NT2/D1 (cell line): ENCODE results near the gene CPNE9.

Source experiments
- DNase-seq: peaks from one replicate; pipeline ENCODE4 v3.0.0-alpha.2; 2011; ENCODE audit warnings: low read depth, low spot score
- H3K27me3 ChIP-seq: 2 replicates; pipeline ENCODE4 v1.6.0; 2011; ENCODE audit warnings: mild to moderate bottlenecking; ENCODE audit not compliant: insufficient read length, insufficient read depth
- H3K36me3 ChIP-seq: 2 replicates; pipeline ENCODE4 v1.6.1; 2011; ENCODE audit warnings: mild to moderate bottlenecking, low read length, mixed read lengths; ENCODE audit not compliant: insufficient read depth, insufficient read length
- H3K4me1 ChIP-seq: 2 replicates; pipeline ENCODE4 v1.5.1; 2011; ENCODE audit not compliant: insufficient read depth, insufficient read length
- H3K4me3 ChIP-seq: 2 replicates; pipeline ENCODE4 v1.5.1; 2011; ENCODE audit warnings: low read depth; ENCODE audit not compliant: insufficient read length
- H3K9ac ChIP-seq: 2 replicates; pipeline ENCODE4 v1.6.0; 2011; ENCODE audit warnings: low read depth; ENCODE audit not compliant: insufficient read length
- H3K9me3 ChIP-seq: 2 replicates; pipeline ENCODE4 v1.5.1; 2011; ENCODE audit warnings: mild to moderate bottlenecking, low read length; ENCODE audit not compliant: insufficient read depth
- SUZ12 ChIP-seq: IDR thresholded peaks from 2 replicates; pipeline ENCODE4 v1.6.1; 2011; ENCODE audit not compliant: insufficient read length, insufficient read depth; ENCODE audit errors: extremely low read depth
- YY1 ChIP-seq: IDR thresholded peaks from 2 replicates; pipeline ENCODE4 v1.6.1; 2011; ENCODE audit not compliant: insufficient read length, insufficient read depth
- ZNF274 ChIP-seq: IDR thresholded peaks from 2 replicates; pipeline ENCODE4 v1.6.1; 2011; ENCODE audit warnings: mild to moderate bottlenecking, low read depth, low read length

Gene CPNE9

GRCh38 chr3:9717563-9717962, 13.9 kb downstream of the CPNE9 start:
- Histone ChIP-seq H3K27me3 (no peaks in the 10 kb centered on the region), H3K4me3 (no peak overlapping the region), H3K9ac (no peak overlapping the region), H3K4me1 (no peaks in the 10 kb centered on the region), H3K36me3 (no peaks in the 10 kb centered on the region), H3K9me3 (no peaks in the 10 kb centered on the region)
- DNase-seq, result no peak
- TF ChIP-seq ZNF274 (no peak), SUZ12 (no peak), YY1 (no peak)

GRCh38 chr3:9718118-9718517, 14.5 kb downstream of the CPNE9 start:
- DNase-seq, result no peak
- Histone ChIP-seq H3K4me3 (no peak overlapping the region), H3K27me3 (no peaks in the 10 kb centered on the region), H3K36me3 (no peaks in the 10 kb centered on the region), H3K9me3 (no peaks in the 10 kb centered on the region), H3K4me1 (no peaks in the 10 kb centered on the region), H3K9ac (no peak overlapping the region)
- no peak for TF ChIP-seq ZNF274
- no peak for TF ChIP-seq SUZ12
- TF ChIP-seq YY1, result no peak

- DNase-seq, result no peak
- no peaks in the 10 kb centered on the region for H3K9me3 ChIP-seq
- no peak overlapping the region for H3K4me3 ChIP-seq
- no peaks in the 10 kb centered on the region for H3K27me3 ChIP-seq
- H3K9ac ChIP-seq, result no peak overlapping the region
- H3K36me3 ChIP-seq, result no peaks in the 10 kb centered on the region
- no peak for TF ChIP-seq SUZ12
- TF ChIP-seq YY1, result no peak
- no peak for TF ChIP-seq ZNF274
- H3K4me1 ChIP-seq, result peaks cover 2% of the 10 kb centered on the region
Measured at GRCh38 chr3:9721015-9721699, 17.5 kb downstream of the CPNE9 start.

GRCh38 chr3:9721700-9722060, 18.0 kb downstream of the CPNE9 start:
- TF ChIP-seq SUZ12 (no peak), ZNF274 (no peak), YY1 (no peak)
- Histone ChIP-seq H3K27me3 (no peaks in the 10 kb centered on the region), H3K4me3 (no peak overlapping the region), H3K36me3 (no peaks in the 10 kb centered on the region), H3K9me3 (no peaks in the 10 kb centered on the region), H3K9ac (no peak overlapping the region), H3K4me1 (peaks cover 2% of the 10 kb centered on the region)
- no peak for DNase-seq

- Histone ChIP-seq H3K36me3 (no peaks in the 10 kb centered on the region), H3K9ac (no peak overlapping the region), H3K4me1 (peaks cover 5% of the 10 kb centered on the region), H3K9me3 (no peaks in the 10 kb centered on the region), H3K4me3 (no peak overlapping the region), H3K27me3 (no peaks in the 10 kb centered on the region)
- DNase-seq, result no peak
- no peak for TF ChIP-seq YY1
- no peak for TF ChIP-seq SUZ12
- TF ChIP-seq ZNF274, result no peak
Measured at GRCh38 chr3:9725775-9726515, 22.3 kb downstream of the CPNE9 start.

- no peak overlapping the region for H3K9ac ChIP-seq
- H3K27me3 ChIP-seq, result no peaks in the 10 kb centered on the region
- peaks cover 5% of the 10 kb centered on the region for H3K4me1 ChIP-seq
- DNase-seq, result peak; percentile 50
- H3K4me3 ChIP-seq, result no peak overlapping the region
- no peaks in the 10 kb centered on the region for H3K9me3 ChIP-seq
- TF ChIP-seq YY1 (no peak), SUZ12 (no peak), ZNF274 (no peak)
- no peaks in the 10 kb centered on the region for H3K36me3 ChIP-seq
Measured at GRCh38 chr3:9727041-9727595, 23.5 kb downstream of the CPNE9 start.

- Histone ChIP-seq H3K27me3 (no peaks in the 10 kb centered on the region), H3K9me3 (no peaks in the 10 kb centered on the region), H3K9ac (no peak overlapping the region), H3K4me1 (peaks cover 7% of the 10 kb centered on the region), H3K36me3 (peaks cover 2% of the 10 kb centered on the region), H3K4me3 (no peak overlapping the region)
- TF ChIP-seq YY1, result no peak
- no peak for TF ChIP-seq ZNF274
- TF ChIP-seq SUZ12, result no peak
- no peak for DNase-seq
Measured at GRCh38 chr3:9727743-9728142, 24.1 kb downstream of the CPNE9 start.
